DMS53 treated with DMSO at 0.1 percent for 48 hours (cell line): ENCODE results near the gene ZNF789.
A peak's percentile ranks its signal among the peaks of the same experiment; 100 is the strongest.
"Not testable (repeated sequence)": the region's sequence is repeated elsewhere in the genome, so short reads cannot be mapped to it uniquely, and the experiment has no call there.

Experiments used
- DNase-seq: peaks from one replicate; lab custom pipeline; 2025; ENCODE audit not compliant: unreplicated experiment; lab: John Stamatoyannopoulos, UW

ZNF789 gene

DNA sequence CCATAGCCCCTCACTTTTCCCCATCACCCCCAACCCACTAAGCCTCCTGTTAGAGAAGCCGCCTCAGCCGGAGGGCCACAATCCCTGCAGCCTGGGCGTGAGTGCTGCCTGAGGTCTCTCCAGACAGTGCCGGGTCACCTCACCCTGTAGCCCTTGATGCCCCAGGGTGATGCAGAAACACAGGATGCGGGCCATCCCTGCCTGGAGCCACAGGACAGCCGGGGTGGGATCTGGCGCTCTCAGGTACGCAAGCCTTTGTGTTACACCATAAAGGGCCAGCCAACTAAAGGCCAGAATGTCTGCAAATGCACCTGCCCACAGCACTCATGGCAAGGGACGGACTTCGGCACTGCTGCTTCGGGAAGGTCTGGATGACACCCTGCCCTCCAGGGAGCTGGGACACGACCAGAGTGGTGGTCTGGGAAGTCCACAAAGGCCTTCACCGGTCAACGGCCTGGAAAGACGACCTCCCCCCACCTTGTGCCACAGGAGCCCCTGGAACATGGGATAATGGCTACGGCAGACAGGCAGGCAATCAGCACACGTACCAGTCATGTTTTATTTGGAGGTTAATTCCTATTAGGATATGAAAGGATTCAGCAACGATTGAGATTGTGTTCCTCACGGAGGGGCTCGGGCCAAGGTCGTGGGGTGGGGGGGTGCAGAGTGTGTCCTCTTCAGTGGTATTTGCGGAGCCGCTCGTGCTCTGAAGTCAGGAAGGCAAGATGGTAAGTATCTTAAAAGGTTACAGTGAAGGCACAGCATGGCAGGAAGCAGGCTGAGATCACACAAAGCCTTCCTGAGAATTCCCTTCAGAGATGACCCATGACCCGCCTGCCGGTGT lies 14.8 kb upstream of the ZNF789 start:
- no peak for DNase-seq

DNA sequence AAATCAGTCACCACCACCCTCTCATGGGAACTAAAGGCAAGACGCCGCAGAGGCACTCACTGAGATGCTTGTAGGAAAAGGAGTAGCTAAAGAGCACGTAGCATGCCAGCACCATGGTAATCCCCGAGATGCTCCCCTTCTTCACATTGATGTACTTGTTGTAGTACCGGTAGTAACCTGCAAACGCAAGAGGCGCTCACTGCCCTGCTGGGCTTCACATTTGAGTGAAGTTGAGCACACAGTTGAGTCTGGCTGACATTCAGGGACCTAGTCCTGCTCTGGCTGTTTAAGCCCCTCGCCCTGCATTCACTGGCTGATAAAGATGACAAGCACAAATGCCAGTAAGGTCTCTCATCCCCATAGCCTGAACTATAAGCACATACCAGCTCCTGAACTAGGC lies 13.6 kb upstream of the ZNF789 start:
- DNase-seq, result no peak

DNA sequence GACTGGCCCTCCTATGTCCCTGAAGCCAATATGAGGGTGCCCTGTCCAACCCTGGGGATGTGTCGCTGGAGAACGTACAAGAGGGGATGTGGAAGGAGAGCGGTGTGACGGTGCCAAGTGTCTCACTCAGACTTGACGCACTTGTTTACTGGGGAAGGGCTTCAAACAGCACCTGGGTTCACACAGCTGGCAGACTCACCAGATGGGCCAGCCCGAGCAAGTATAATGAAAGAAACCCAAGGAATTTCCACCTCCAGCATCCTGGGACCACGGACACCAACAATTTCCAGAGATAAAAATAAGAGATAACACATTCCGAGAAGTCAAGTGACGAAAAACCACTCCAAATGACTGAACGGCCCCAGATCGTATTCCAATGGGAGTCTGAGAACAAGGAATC lies 12.0 kb upstream of the ZNF789 start:
- DNase-seq, result no peak

DNA sequence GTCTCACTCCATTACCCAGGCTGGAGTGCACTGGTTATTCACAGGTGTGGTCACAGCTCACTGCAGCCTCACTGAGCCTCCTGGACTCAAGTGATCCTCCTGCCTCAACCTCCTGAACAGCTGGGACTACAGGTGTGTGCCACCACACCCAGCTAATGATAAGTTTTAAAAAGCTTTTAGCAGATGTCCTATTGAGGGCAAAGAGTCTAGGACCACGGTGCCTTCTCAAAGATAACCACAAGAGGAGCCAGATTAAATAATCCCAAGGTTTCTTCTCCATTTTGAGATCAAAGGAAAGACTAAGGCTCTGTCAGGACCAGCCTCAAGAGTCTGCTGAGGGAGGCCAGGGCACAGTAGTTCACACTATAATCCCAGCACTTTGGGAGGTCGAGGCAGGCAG lies 11.5 kb upstream of the ZNF789 start:
- no peak for DNase-seq

DNA sequence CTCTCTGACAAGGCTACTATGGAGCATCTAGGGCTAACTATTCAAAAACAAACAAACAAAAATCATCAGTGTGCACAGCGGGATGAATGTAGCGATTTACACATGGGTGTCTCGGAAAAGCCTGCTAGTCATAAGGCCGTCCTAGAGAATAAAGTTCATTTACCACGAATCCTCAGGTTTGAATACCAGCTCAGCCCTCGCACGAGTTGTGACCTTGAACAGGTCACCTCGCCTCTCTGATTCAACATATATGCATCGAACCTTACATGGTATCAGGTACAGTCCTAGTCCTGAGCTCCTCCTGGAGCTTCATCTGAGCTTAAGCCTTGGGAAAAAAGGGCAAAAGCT lies 7.3 kb upstream of the ZNF789 start:
- DNase-seq, result no peak

DNA sequence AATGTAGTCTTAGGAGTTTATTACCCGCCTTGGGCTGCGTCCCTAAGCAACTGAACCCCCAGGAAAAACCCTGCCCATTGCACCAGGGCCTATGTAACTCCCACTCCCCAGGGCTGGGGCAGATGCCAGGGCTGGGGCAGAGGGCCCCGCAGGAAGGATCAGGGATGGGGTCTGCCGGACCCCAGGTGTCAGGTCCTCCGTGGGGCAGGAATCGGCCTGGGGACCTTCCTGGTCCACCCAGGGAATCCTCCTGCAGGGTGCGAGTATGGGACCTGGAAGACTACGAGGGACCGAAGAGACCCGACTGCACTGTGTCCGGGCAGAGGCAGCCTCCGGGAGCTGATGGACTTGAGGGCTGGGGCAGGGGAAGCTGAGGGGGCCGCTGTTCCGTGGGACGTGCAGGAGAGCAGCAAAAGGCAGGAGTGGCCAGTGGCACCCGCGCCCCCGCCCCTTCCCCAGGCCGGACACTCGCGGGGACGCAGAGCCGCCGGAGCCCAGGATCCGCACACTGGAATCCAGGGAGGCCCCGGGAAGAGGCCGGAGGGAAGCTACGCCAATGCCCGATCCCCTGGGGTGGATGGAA lies 4.3 kb upstream of the ZNF789 start:
- DNase-seq, result no peak

DNA sequence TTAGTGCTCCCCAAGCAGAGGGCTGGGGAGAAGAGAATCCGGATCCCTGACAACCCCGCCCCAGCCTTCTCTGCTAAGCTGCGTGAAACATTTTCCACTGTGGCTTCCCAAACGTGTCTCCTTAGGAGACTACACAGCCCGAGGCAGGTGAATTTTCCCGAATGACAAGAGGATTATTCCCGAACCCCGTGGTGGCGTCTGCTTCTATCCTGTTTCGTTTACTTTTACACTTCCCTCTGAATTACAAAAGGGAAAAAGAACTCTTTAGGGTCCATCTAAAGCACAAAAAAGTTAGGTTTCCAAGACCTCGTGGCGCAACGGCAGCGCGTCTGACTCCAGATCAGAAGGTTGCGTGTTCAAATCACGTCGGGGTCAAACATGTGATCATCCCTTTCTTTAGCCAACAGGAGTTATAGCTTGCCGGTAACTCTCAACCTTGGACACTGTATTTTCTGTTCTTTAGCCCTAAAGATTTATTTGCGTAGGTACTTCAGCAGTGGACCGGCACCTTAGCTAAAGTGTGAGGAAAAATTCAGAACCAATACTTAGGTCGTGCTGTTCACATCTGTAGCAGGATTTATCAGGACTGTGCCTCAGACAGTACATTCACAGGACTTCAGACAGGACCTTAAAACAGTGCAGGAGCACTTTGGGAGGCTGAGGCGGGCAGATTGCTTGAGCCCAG lies 3.2 kb upstream of the ZNF789 start:
- no peak for DNase-seq

DNA sequence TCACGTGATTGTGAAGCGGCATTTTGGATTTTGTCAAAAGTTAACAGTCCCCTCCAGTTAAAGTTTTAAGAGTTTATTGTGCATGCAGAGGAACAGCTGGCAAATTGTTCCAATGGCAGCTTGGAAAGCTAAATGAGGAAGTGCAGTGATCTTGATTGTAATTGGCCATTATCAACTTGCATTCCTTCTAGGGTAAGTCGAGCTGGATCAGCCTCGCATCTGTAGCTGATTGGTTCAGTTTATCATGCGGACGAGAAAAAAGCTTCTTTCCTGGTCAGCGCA lies 566 bp downstream of the ZNF789 start:
- DNase-seq, result peak; percentile 65

DNA sequence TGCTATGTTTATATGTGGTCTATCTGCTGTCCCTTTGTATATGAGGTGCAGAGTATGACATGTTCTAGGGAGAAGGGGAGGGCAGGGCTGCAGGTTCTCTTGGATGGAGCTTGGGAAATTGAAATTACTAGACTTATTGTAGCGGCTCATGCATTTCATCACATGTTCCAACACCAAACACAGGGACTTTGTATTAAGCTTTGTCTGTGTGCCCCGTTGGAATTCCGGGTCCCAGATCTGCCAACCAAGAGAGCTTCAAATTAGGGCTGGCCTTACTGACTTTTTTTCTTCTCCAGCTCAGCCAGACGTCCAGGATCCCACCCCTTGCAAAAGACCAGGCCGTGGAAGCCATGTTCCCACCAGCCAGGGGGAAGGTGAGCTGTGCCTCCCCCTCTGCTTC lies 3.4 kb downstream of the ZNF789 start:
- DNase-seq, result no peak

DNA sequence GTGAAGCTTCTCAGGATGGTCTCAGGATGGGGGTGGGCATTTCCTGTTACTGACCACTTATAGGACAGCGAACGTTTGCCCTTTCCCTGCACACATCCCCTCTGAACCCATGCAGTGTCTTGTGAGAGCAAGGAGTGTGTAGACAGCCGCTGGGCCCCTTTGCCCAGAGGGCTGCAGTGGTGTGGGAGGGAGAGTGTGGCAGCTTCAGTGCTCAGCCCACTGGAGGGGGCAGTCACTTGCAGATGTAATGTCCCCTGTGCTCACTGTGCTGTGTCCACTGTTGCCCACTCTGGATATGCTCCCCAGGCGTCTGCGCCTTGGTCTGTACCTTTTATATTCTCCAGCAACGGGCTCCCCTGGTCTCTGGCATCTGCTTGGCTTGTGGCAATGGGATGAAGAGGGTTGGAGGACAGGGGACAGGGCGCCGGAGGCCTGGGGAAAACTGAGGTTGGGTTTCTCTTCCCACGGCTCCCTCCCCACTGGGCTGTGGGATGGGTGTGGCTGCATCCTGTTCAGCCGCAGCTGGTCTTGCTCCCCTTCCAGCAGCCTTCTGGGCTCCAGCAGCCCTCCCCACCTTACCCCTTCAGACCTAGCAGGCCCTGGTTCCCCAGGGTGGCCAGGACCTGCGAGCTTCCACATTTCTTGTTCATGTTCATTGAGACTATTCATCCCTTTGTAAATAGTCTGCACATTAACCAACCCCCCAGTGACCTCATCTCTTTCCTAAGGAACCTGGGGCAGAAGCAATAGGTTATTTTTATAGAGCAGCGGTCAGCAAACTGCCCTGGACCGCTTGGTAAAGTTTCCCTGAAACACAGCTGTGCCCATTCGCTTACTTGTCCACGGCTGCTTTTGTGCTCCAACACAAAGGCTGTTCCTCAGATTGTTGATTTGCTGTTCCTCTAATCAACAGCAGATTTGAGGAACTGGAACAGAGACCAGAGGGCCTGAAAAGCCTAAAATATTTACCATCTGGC lies 6.1 kb downstream of the ZNF789 start:
- no peak for DNase-seq

DNA sequence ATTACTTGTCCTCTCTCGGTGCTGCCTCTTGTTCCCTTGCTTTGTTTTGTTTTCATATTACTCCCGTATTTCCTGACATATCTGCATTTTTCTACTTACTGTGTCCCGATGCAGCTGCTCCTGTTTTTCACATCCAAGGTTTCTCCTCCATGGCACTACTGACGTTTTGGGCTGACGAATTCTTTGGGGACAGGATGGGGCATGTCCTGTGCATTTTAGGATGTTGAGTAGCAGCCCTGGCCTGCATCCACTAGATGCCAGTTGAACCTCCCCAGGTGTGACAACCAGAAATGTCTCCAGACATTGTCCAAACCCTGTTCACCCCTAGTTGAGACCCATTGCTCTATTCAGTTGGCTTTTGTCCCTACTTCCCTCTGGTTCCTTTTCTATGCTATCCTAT lies 12.4 kb downstream of the ZNF789 start:
- no peak for DNase-seq

DNA sequence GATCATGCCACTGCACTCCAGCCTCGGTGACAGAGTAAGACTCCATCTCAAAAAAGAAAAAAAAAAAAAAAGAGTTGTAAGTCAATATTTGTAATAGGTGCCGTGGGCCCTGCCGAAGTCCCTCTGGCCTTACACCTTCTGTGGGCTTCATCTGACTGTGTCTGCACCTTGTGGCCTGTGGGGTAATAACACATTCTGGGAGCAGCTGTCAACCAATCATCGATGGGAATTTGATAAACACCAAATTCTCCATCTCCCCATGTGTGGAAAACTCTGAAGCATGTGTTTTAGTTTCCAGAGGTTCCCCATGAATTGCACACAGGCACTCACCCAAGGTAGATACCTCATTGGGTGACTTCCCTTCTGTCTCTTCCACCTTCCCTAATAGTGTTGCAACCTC lies 16.5 kb downstream of the ZNF789 start:
- DNase-seq, result no peak

DNA sequence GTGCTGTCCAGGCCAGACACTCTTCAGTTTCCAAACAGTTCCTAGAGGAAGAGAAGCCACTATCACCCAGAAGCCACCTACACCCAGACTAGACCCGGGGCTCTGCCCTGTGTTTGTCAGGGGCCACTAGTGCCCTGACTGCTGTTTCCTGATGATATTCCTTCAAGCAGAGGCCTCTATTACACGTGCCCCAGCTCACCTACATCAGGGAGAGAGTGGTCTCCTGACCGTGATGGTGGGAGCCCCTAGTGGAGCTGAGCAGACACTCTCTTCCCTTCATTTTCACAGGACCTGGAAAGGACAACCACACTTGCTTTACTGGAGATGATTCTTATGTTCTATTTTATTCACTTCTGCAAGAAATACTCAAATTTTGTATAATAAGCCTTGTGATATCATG lies 18.2 kb downstream of the ZNF789 start:
- DNase-seq, result no peak

DNA sequence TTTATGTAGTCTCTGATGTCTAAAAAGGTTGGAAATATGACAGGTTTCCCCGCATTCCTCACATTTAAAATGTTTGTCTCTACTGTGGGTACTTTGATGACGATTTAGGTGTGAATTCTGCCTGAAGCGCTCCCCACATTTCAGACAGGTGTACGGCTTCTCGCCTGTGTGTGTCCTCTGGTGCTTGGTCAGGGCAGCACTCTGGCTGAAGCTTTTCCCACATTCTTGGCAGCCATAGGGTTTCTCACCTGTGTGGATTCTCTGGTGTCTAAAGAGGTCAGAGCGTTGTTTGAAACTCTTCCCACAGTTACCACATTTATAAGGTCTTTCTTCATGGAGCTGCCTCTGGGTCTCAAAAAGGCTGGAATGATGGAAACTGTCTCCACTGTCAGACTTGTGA lies 21.1 kb downstream of the ZNF789 start:
- no peak for DNase-seq

DNA sequence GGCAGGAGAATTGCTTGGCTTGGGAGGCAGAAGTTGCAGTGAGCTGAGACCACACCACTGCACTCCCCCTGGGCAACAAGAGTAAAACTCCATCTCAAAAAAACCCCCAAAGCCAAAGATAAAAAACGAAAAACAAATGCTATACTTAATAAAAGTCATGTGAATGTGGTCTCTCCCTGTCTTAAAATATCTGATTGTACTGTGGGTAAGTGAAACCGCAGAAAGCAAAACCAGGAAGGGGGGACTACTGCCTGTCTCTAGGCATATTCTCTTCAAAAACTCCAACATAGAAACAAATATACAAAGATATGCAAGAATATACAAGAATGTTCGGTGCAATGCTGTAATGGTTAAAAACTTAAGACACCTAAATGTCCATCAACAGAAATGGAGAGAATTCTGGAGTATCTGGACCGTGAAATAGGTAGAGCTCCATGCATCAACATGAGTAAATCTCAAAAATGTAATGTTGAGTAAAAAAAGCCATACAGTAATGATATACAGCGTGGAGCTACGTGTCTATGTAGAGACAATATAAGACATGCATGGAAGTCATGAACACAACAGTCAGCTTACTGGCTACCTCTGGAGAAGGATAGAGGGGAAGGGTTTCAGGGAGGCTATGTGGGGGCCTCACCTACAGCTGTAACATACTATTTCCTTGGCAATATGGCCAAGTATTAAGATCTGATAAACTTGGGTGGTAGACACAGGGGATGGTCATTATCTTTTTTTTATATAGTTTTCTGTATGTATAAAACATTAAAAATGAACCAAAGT lies 25.3 kb downstream of the ZNF789 start:
- no peak for DNase-seq

DNA sequence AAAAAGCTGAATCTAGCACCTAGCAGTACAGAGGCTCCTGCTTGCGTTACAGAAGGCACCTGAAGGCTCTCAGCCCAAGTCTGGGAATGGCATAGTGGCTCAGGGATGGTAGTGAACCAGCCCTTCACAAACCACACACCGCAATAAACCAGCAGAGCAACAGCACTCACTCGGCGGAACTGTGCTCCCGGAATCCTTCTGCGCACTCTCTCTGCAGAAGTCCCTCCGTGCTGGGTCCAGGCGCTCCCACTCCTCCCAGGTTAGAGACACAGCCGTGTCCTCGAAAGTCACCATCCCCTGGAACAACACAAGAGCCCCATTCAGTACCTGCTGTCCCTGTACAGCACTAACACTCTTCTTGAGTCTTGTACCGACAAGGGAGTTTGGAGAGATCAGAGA lies 25.9 kb downstream of the ZNF789 start:
- DNase-seq, result no peak

DNA sequence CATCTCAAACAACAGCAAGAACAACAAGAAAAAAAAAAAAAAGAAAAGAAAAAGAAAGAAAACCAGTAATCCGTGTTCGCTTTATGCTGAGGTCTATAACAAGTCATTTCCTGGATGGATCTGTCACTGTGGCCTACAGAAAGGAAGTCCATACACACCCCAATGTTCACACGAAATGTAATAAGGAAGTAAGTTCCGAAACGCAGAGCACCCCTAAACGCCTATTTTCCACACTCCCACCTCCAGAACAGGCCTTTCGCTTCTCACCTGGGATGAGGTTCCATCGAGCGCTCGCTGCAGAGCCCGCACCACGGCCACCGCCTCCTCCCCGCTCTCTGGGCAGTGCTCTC lies 26.7 kb downstream of the ZNF789 start:
- DNase-seq, result no peak

DNA sequence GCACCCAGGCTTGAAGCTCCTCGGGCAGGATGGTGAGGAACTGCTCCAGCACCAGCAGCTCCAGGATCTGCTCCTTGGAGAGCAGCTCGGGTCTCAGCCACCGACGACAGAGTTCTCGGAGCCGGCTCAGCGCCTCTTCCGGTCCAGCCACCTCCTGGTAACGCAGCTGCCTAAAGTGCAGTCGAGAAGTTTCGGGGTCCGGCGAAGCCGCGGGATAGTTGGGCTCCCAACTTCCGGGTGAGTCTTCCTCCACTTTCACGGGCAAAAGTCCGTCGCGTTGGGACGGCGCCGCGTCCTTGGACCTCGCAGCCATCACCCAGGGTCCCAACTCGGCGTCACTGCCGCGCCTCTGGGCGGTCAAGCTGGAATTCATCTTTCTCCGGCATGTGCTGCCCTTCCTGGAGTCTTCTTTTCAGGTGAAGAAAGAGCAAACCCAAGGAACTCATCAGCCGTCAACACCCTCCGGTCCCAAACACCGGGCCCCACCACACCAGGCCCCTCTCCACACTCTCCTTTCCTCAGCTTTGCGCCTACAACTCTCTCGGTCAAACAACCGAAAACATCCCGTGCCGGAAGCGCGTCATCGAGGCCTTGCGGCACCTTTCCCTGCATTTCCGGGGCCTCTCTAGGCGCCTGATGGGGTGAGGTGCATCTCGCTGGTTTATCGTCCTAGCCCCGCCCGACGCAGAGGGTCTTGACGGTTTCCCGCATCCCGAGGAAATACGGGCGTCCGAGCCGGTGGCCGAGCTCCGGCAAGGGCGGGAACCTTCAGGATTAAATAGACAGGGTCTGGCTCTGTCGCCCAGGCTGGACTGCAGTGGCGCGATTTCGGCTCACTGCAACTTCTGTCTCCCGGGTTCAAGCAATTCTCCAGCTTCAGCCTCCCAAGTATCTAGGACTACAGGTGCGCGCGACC lies 27.3 kb downstream of the ZNF789 start, which contains the start of gene ZNF394:
Gene ZNF394, minus strand, starts transcription at position 561 of the 916 bp plus-strand sequence. Its CDS starts 188 bp downstream, at position 373.
- DNase-seq, result peak; percentile 90

DNA sequence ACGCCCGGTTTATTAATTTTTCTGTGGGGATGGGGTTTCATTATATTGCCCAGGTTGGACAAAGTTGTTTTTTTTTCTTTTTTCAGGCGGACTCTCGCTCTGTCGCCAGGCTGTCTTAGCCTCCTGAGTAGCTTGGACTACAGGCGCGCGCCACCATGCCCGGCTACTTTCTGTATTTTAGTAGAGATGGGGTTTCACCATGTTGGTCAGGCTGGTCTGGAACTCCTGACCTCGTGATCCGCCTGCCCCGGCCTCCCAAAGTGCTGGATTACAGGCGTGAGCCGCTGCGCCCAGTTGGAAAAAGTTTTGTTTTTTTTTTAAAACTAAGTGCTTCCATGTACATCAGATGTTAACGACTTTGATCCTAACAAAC lies 27.9 kb downstream of the ZNF789 start:
- no peak for DNase-seq

DNA sequence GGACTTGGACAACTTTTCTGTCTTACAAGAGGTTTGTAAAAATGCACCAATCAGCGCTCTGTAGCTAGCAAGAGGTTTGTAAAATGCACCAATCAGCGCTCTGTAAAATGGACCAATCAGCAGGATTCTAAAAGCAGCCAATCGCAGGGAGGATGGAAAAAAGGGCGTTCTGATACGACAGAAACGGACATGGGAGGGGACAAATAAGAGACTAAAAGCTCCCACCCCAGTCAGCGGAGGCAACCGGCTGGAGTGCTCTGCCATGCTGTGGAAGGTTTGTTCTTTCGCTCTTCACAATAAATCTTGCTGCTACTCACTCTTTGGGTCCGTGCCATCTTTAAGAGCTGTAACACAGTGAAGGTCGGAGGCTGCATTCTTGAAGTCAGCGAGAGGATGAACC lies 28.5 kb downstream of the ZNF789 start:
- DNase-seq, result not testable (repeated sequence)
